Chondrocyte (in vitro differentiated cells): Measurements from ENCODE around the gene PHF23. TPM values are rescaled to one million over a fixed set of nuclear protein-coding genes. Genes with fewer than 3 reads are reported as not detected.

Experiments used
- microRNA-seq: library from miRNA; unstranded; fragments of <30 nt; microRNA quantifications from one replicate; pipeline ENCODE4 v1.2.0, GENCODE V29; 2020; ENCODE audit warnings: borderline number of aligned reads
- total RNA-seq: library from RNA; stranded (reverse); gene quantifications from 3 replicates; pipeline ENCODE4 v1.2.1, GENCODE V29; 2021

The PHF23 gene
- total RNA-seq, 1 donor from 2014 or later: 49.5 TPM

Small RNA genes lying within 50 kb of the gene (microRNA-seq; reads per million reads assigned to microRNA genes)
- gene MIR324: 4,523 reads per million, percentile 90 among the genes with 10 or more reads in this experiment

Other genes with a start within 250 kb of the PHF23 start
- not detected in 3 replicates for gene ALOX12, start 243.4 kb downstream of the PHF23 start, total RNA-seq
- gene RNASEK, start 226.8 kb downstream of the PHF23 start, total RNA-seq: 241 to 266 TPM (median 259 TPM) in 3 replicates
- not detected in 3 replicates for gene BCL6B, start 216.4 kb downstream of the PHF23 start, total RNA-seq
- 3.5 to 5.4 TPM (median 4.8 TPM) in 3 replicates for gene SLC16A13, start 203.4 kb downstream of the PHF23 start, total RNA-seq
- 0.41 to 0.85 TPM (median 0.47 TPM) in 3 replicates for gene SLC16A11, start 195.4 kb downstream of the PHF23 start, total RNA-seq
- not detected in 3 replicates for gene CLEC10A, start 159.2 kb downstream of the PHF23 start, total RNA-seq
- not detected in 3 replicates for gene ASGR2, start 124.6 kb downstream of the PHF23 start, total RNA-seq
- 0.46 to 1.9 TPM (median 0.97 TPM) in 3 replicates for gene ASGR1, start 60.1 kb downstream of the PHF23 start, total RNA-seq
- gene DLG4, start 19.6 kb downstream of the PHF23 start, total RNA-seq: 28.3 to 34.4 TPM (median 31.3 TPM) in 3 replicates
- gene ACADVL, start 19.5 kb downstream of the PHF23 start, total RNA-seq: 427 to 584 TPM (median 454 TPM) in 3 replicates
- 58.8 to 65.2 TPM (median 59.5 TPM) in 3 replicates for gene DVL2, start 4.9 kb downstream of the PHF23 start, total RNA-seq
- 449 to 459 TPM (median 455 TPM) in 3 replicates for gene GABARAP, start 3.0 kb upstream of the PHF23 start, total RNA-seq
- gene CTDNEP1, start 12.3 kb upstream of the PHF23 start, total RNA-seq: 105 to 118 TPM (median 111 TPM) in 3 replicates
- gene ELP5, start 12.8 kb upstream of the PHF23 start, total RNA-seq: 24.9 to 32.7 TPM (median 25.8 TPM) in 3 replicates
- 0.42 to 0.54 TPM (median 0.46 TPM) in 3 replicates for gene CLDN7, start 23.0 kb upstream of the PHF23 start, total RNA-seq
- 0.15 to 0.38 TPM (median 0.30 TPM) in 3 replicates for gene SLC2A4, start 42.3 kb upstream of the PHF23 start, total RNA-seq
- gene YBX2, start 55.2 kb upstream of the PHF23 start, total RNA-seq: 0.56 to 0.57 TPM in 2 of 3 replicates, not detected in the other
- gene EIF5A, start 68.2 kb upstream of the PHF23 start, total RNA-seq: 364 to 494 TPM (median 376 TPM) in 3 replicates
- 43.9 to 64.9 TPM (median 55.3 TPM) in 3 replicates for gene GPS2, start 75.9 kb upstream of the PHF23 start, total RNA-seq
- gene NEURL4, start 89.9 kb upstream of the PHF23 start, total RNA-seq: 28.0 to 43.3 TPM (median 32.4 TPM) in 3 replicates
- gene ACAP1, start 97.1 kb upstream of the PHF23 start, total RNA-seq: 2.9 to 6.8 TPM (median 3.7 TPM) in 3 replicates
- gene KCTD11, start 112.7 kb upstream of the PHF23 start, total RNA-seq: 16.6 to 23.3 TPM (median 23.0 TPM) in 3 replicates
- gene TMEM95, start 115.7 kb upstream of the PHF23 start, total RNA-seq: not detected in 3 replicates
- gene TNK1, start 141.6 kb upstream of the PHF23 start, total RNA-seq: 0.22 to 0.72 TPM in 2 of 3 replicates, not detected in the other
- gene PLSCR3, start 155.1 kb upstream of the PHF23 start, total RNA-seq: 79.8 to 82.6 TPM (median 81.5 TPM) in 3 replicates
- gene TMEM256, start 164.6 kb upstream of the PHF23 start, total RNA-seq: 32.8 to 42.8 TPM (median 34.3 TPM) in 3 replicates
- gene NLGN2, start 168.4 kb upstream of the PHF23 start, total RNA-seq: 45.2 to 49.8 TPM (median 46.7 TPM) in 3 replicates
- not detected in 3 replicates for gene SPEM1, start 180.9 kb upstream of the PHF23 start, total RNA-seq
- gene SPEM2, start 186.2 kb upstream of the PHF23 start, total RNA-seq: not detected in 3 replicates
- not detected in 3 replicates for gene SPEM3, start 189.4 kb upstream of the PHF23 start, total RNA-seq
- 6.9 to 9.1 TPM (median 7.7 TPM) in 3 replicates for gene TMEM102, start 196.0 kb upstream of the PHF23 start, total RNA-seq
- 5.0 to 6.0 TPM (median 5.1 TPM) in 3 replicates for gene FGF11, start 200.1 kb upstream of the PHF23 start, total RNA-seq
- 12.2 to 14.0 TPM (median 12.6 TPM) in 3 replicates for gene CHRNB1, start 205.6 kb upstream of the PHF23 start, total RNA-seq
- gene ZBTB4, start 240.2 kb upstream of the PHF23 start, total RNA-seq: 50.9 to 51.9 TPM (median 51.0 TPM) in 3 replicates
- gene SLC35G6, start 242.0 kb upstream of the PHF23 start, total RNA-seq: not detected in 3 replicates
- gene POLR2A, start 244.9 kb upstream of the PHF23 start, total RNA-seq: 113 to 121 TPM (median 115 TPM) in 3 replicates